AG09319 (cell line): ENCODE measurements around the gene CFAP299.

ENCODE experiments used
- DNase-seq: peaks from one replicate; pipeline ENCODE4 v3.0.0-alpha.2; 2010; ENCODE audit warnings: low read depth; ENCODE audit errors: extremely low read depth
- CTCF ChIP-seq: IDR thresholded peaks from 2 replicates; pipeline ENCODE4 v1.5.1; 2011; ENCODE audit warnings: low read depth, mild to moderate bottlenecking, inconsistent platforms, low read length, moderate library complexity

CFAP299 gene

GRCh38 chr4:80446664-80447063 lies 111.1 kb downstream of the CFAP299 start:
- DNase-seq, result peak; percentile 15
- no peak for TF ChIP-seq CTCF

DNA sequence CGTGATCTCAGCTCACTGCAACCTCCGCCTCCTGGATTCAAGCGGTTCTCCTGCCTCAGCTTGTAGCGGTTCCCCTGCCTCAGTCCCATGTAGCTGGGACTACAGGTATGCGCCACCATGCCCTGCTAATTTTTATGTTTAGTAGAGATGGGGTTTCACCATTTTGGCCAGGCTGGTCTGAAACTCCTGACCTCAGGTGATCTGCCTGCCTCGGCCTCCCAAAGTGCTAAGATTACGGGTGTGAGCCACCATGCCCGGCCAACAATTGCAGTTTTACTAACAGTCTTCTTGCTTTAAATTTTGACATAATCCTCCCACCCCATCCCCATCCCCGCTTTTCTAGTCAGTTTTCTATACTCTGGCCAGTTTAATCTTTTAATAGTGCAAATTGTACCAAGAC lies 112.0 kb downstream of the CFAP299 start:
- TF ChIP-seq CTCF, result no peak
- no peak for DNase-seq

GRCh38 chr4:80448056-80448455 lies 112.5 kb downstream of the CFAP299 start:
- no peak for DNase-seq
- TF ChIP-seq CTCF, result no peak

DNA sequence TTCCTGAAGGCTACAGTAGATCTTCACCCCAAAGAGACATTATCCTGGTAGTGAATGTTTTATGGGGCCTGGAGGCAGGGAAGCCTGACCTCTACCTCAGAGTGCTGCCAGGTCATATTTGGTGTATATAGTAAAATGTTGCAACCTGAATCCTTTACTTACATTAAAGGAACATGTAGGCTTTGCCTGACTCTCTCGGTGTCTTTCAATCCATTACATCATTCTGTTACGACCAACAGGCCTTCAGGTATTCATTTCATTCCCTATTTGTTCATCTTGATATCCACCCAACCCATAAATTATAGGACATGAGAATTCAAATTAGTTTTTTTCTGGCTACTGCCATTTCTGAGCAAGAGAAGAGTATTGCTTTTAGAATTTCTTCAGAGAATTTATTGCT lies 116.5 kb downstream of the CFAP299 start:
- DNase-seq, result no peak
- TF ChIP-seq CTCF, result no peak

DNA sequence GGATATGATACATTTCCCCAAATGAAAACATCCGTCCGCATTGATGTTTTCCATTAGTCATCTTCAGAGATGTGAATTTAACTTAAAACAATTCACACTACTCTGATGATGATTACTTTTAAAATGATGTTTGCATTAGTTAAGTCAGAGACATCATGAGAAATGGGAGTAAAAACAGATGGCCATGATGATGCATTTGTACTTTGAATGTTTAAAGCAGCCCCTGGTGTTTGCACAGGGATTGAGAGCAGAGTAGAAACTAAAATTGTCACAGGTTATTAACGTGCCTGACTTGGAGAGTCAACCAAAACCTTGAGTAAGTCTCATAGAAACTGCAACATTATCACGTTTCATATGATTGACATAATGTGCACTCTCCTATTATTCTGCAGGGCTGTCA lies 117.2 kb downstream of the CFAP299 start:
- no peak for TF ChIP-seq CTCF
- DNase-seq, result no peak

GRCh38 chr4:80454040-80454439 lies 118.5 kb downstream of the CFAP299 start:
- TF ChIP-seq CTCF, result no peak
- DNase-seq, result no peak

- TF ChIP-seq CTCF, result no peak
- DNase-seq, result no peak
Observed at GRCh38 chr4:80454556-80454955, 119.0 kb downstream of the CFAP299 start.
